D721Med (cell line): Measurements from ENCODE around the gene RHOV.

ENCODE experiments used
- DNase-seq: peaks from one replicate; pipeline ENCODE4 v3.0.0; 2011; ENCODE audit warnings: low spot score; ENCODE audit not compliant: insufficient read length
- FAIRE-seq: peaks from 2 replicates; lab custom pipeline; 2011; peaks lifted over from hg19 to GRCh38; lab: Jason Lieb, UNC
- CTCF ChIP-seq: IDR thresholded peaks from 2 replicates; pipeline ENCODE4 v1.5.1; 2012; ENCODE audit warnings: mild to moderate bottlenecking, control low read depth; ENCODE audit not compliant: insufficient read depth; ENCODE audit errors: missing control alignments

The RHOV gene

DNA sequence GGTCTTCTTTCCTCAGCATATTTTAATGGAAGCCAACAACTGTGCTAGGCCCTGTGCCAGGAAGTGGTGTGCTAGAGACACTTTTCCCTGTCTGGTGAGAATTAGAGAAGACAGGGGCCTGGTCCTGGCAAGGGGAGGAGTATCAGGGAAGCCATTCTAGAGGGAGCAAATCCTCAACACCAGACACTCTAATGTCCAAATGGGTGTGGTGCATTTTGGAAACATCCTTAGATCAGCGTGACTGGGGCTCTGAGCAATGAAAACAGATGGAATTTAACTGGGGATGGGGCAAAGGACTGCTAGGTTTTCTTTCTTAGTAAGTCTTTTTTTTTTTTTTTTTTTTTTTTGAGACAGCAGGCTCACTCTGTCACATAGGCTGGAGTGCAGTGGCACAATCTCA is 12.6 kb upstream of the RHOV start:
- no peak for TF ChIP-seq CTCF
- no peak for FAIRE-seq
- no peak for DNase-seq

GRCh38 chr15:40881351-40881750 is 7.3 kb upstream of the RHOV start:
- FAIRE-seq (no peak), DNase-seq (no peak)
- TF ChIP-seq CTCF, result no peak

- FAIRE-seq (no peak), DNase-seq (no peak)
- TF ChIP-seq CTCF, result no peak
Observed at GRCh38 chr15:40879609-40880008, 5.6 kb upstream of the RHOV start.

DNA sequence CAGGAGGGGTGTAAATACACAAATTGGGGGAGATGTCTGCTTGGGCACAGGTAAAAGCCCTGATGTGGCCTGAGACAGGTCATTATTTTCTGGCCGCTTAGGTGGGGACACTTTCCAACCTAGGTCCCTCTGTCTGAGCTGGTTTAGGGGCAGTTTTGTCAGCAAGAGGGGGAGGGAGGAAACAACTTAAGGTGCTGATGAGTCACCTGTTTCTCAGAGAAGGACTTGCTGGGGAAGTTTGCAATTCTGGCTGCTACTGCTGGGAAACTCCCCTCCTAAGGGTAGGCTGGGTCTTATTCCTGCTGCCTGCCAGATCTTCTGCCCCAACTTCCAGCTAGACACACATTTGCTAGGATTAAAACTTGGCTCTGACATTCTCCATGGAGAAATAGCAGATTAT is 4.8 kb upstream of the RHOV start:
- FAIRE-seq (no peak), DNase-seq (no peak)
- TF ChIP-seq CTCF, result no peak

- no peak for FAIRE-seq
- DNase-seq, result no peak
- TF ChIP-seq CTCF, result no peak
Observed at GRCh38 chr15:40877694-40878093, 3.7 kb upstream of the RHOV start.

GRCh38 chr15:40875991-40876730 is 2.1 kb upstream of the RHOV start:
- FAIRE-seq (no peak), DNase-seq (no peak)
- TF ChIP-seq CTCF, result no peak
